Epithelial cell of esophagus (primary cell): ENCODE measurements around the gene UBE3A.
"Not testable (repeated sequence)": the region's sequence is repeated elsewhere in the genome, so short reads cannot be mapped to it uniquely, and the experiment has no call there.

Experiments used
- DNase-seq: peaks from one replicate; pipeline ENCODE4 v3.0.0; 2010; ENCODE audit warnings: low read depth
- H3K4me3 ChIP-seq: 2 replicates; pipeline ENCODE4 v1.5.1; 2011; ENCODE audit warnings: mild to moderate bottlenecking, low read length, control low read depth
- TF ChIP-seq, protein P1 (sequence below): IDR thresholded peaks from 2 replicates; pipeline ENCODE4 v1.5.1; 2011; ENCODE audit warnings: low read depth, mild to moderate bottlenecking, low read length, control low read depth, inconsistent platforms; ENCODE audit not compliant: insufficient read depth; ENCODE audit errors: missing control alignments

UBE3A gene

DNA sequence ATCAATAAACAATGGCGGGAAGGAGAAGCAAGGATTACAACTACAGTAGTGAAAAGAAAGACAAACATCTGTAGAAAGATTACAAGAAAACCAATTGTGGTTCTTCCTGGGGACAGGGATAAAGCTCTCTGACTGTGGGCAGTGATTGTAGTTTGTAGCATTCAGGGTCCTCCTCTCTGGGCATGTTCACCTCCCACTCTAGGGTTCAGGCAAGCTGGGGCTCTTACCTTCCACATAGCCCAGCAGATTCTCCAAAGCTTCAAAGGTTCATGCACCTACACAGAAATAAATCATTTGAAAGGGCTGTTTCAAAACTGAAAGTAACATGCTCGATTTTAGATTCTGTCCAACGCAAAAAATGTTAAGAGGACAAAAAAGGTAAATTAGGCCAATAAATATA is 17.4 kb upstream of the UBE3A start:
- no peak for DNase-seq
- H3K4me3 ChIP-seq, result no peak overlapping the region
- TF ChIP-seq, protein P1, sequence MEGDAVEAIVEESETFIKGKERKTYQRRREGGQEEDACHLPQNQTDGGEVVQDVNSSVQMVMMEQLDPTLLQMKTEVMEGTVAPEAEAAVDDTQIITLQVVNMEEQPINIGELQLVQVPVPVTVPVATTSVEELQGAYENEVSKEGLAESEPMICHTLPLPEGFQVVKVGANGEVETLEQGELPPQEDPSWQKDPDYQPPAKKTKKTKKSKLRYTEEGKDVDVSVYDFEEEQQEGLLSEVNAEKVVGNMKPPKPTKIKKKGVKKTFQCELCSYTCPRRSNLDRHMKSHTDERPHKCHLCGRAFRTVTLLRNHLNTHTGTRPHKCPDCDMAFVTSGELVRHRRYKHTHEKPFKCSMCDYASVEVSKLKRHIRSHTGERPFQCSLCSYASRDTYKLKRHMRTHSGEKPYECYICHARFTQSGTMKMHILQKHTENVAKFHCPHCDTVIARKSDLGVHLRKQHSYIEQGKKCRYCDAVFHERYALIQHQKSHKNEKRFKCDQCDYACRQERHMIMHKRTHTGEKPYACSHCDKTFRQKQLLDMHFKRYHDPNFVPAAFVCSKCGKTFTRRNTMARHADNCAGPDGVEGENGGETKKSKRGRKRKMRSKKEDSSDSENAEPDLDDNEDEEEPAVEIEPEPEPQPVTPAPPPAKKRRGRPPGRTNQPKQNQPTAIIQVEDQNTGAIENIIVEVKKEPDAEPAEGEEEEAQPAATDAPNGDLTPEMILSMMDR, result no peak

GRCh38 chr15:25455226-25455625 is 16.4 kb upstream of the UBE3A start:
- DNase-seq, result no peak
- TF ChIP-seq, protein P1, result no peak
- H3K4me3 ChIP-seq, result no peak overlapping the region

DNA sequence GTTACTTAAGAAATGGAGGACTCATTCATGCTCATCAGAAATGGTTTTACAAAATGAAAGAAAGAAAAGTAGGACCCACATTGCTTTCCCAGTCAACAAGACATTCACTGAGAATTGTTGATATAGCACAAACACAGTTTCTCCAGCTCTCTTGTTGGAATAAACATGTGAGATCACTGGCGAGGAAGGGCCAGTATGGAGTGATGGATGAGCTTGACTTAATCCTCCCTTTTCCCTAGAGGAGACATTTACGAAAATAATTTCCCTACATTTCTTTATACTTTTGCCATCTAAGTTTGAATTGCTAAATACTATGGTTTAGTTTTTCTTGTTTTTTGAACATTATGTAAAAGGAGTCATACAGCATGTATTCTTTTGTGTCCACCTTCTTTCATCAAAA is 15.9 kb upstream of the UBE3A start:
- no peak for DNase-seq
- no peak overlapping the region for H3K4me3 ChIP-seq
- TF ChIP-seq, protein P1, result no peak

- not testable (repeated sequence) for DNase-seq, H3K4me3 ChIP-seq
Measured at GRCh38 chr15:25453246-25453645, 14.4 kb upstream of the UBE3A start.

GRCh38 chr15:25451501-25451900 is 12.7 kb upstream of the UBE3A start:
- no peak for DNase-seq
- H3K4me3 ChIP-seq, result no peak overlapping the region
- TF ChIP-seq, protein P1, result no peak

DNA sequence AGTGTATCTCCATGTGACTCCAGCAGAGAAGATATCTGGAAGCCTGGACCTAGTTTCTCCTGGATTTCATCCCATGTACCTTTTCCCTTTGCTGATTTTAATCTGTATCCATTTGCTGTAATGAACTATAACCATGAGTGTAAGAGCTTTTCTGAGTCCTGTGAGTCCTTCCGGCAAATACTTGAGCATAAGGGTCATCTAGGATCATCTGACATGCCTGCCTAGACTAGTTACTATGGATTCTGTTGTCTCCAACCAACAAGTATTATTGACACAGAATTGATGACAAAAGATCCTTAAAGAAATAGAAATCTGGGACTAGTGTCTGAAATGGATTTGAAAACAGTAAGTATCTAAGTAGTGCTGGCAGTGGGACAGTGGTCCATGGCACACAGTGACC is 11.3 kb upstream of the UBE3A start:
- H3K4me3 ChIP-seq, result no peak overlapping the region
- TF ChIP-seq, protein P1, result no peak
- peak; percentile 10 for DNase-seq

DNA sequence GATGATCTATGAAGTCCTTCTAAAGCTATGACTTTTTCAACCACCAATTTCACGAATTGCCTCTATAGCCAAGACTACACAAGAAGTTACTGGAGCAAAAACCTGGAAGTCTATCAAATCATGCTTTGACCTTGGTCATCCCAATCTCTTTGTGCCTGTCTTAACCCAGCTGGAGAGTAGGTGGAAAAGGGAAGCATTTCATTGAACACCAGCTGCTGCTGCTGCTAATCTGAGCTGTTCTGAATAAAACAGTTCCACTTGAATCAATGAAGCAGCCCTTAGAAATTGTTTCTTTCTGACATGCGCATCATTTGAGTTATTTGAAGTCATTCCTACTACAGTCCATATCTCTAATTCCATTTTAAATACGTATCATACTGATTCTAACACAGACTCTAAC is 7.3 kb upstream of the UBE3A start:
- TF ChIP-seq, protein P1, result no peak
- no peak for DNase-seq
- no peak overlapping the region for H3K4me3 ChIP-seq

- H3K4me3 ChIP-seq, result no peak overlapping the region
- DNase-seq, result no peak
- TF ChIP-seq, protein P1, result no peak
Measured at GRCh38 chr15:25445412-25445811, 6.6 kb upstream of the UBE3A start.
